GM23248 (cell line): ENCODE measurements around the gene SLC4A8.
"Not testable (repeated sequence)": the region's sequence is repeated elsewhere in the genome, so short reads cannot be mapped to it uniquely, and the experiment has no call there.

Experiments used
- EZH2 ChIP-seq: fragments of 200-600 bp; sonication (generic); IDR thresholded peaks from 2 replicates; pipeline ENCODE4 v1.6.1; 2018; ENCODE audit warnings: antibody characterized with exemption, mild to moderate bottlenecking; ENCODE audit not compliant: insufficient read depth, poor library complexity, severe bottlenecking
- EZH2phosphoT487 ChIP-seq: fragments of 200-600 bp; sonication (generic); IDR thresholded peaks from 2 replicates; pipeline ENCODE4 v1.6.1; 2018; ENCODE audit warnings: antibody characterized with exemption, moderate library complexity, mild to moderate bottlenecking, low read depth; ENCODE audit not compliant: insufficient read depth

DNA sequence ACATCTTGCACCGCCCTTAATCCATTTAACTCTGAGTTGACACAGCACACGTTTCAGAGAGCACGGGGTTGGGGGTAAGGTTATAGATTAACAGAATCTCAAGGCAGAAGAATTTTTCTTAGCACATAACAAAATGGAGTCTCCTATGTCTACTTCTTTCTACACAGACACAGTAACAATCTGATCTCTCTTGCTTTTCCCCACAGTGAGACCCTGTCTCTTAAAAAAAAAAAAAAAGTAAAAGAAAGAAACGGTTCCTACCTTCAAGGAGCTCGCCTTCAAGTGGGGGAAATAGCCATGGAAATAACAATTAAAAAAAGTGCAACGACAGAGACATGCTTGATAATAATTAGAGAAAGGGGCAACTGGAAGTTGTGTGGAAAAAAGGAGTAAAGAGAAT lies 30.4 kb downstream of the SLC4A8 start:
- not testable (repeated sequence) for TF ChIP-seq EZH2, EZH2phosphoT487
